DMS153 (cell line): ENCODE results near the gene RAB4A.
"Not testable (repeated sequence)": the region's sequence is repeated elsewhere in the genome, so short reads cannot be mapped to it uniquely, and the experiment has no call there.

Experiments
- DNase-seq: peaks from one replicate; lab custom pipeline; 2025; lab: John Stamatoyannopoulos, UW

Gene RAB4A

GRCh38 chr1:229298420-229298819 is 27.5 kb downstream of the RAB4A start:
- no peak for DNase-seq

GRCh38 chr1:229298887-229299503 is 28.1 kb downstream of the RAB4A start:
- DNase-seq: no peak

GRCh38 chr1:229300099-229300757 is 29.3 kb downstream of the RAB4A start:
- no peak for DNase-seq

GRCh38 chr1:229302740-229303139 is 31.8 kb downstream of the RAB4A start:
- no peak for DNase-seq

GRCh38 chr1:229303855-229304254 is 32.9 kb downstream of the RAB4A start:
- DNase-seq: no peak

GRCh38 chr1:229305392-229305791 is 34.5 kb downstream of the RAB4A start:
- no peak for DNase-seq

GRCh38 chr1:229309074-229309473 is 38.2 kb downstream of the RAB4A start:
- DNase-seq: no peak

- no peak for DNase-seq
These were observed 38.8 kb downstream of the RAB4A start for GRCh38 chr1:229309684-229310083.

GRCh38 chr1:229310833-229311232 is 39.9 kb downstream of the RAB4A start:
- no peak for DNase-seq

- no peak for DNase-seq
These were observed 45.3 kb downstream of the RAB4A start for GRCh38 chr1:229316166-229316565.

GRCh38 chr1:229318056-229318455 is 47.1 kb downstream of the RAB4A start:
- DNase-seq: no peak

- DNase-seq: no peak
These were observed 48.6 kb downstream of the RAB4A start for GRCh38 chr1:229319487-229319886.

GRCh38 chr1:229323201-229323600 is 52.3 kb downstream of the RAB4A start:
- no peak for DNase-seq

- no peak for DNase-seq
These were observed 53.1 kb downstream of the RAB4A start for GRCh38 chr1:229323885-229324553.

- DNase-seq: no peak
These were observed 54.5 kb downstream of the RAB4A start for GRCh38 chr1:229325401-229325800.

- no peak for DNase-seq
These were observed 55.1 kb downstream of the RAB4A start for GRCh38 chr1:229325853-229326487.

- DNase-seq: no peak
These were observed 55.7 kb downstream of the RAB4A start for GRCh38 chr1:229326601-229327000.

- not testable (repeated sequence) for DNase-seq
These were observed 56.9 kb downstream of the RAB4A start for GRCh38 chr1:229327765-229328164.

GRCh38 chr1:229328598-229329362 is 57.9 kb downstream of the RAB4A start:
- DNase-seq: no peak

- no peak for DNase-seq
These were observed 63.4 kb downstream of the RAB4A start for GRCh38 chr1:229334269-229334668.

GRCh38 chr1:229334716-229335115 is 63.8 kb downstream of the RAB4A start:
- no peak for DNase-seq

- DNase-seq: no peak
These were observed 65.4 kb downstream of the RAB4A start for GRCh38 chr1:229336345-229336744.
